Neural crest cell (in vitro differentiated cells): ENCODE results near the gene TNIP2. TPM values are rescaled to one million over a fixed set of nuclear protein-coding genes. Genes with fewer than 3 reads are reported as not detected.
A peak's percentile ranks its signal among the peaks of the same experiment; 100 is the strongest.

Source experiments
- DNase-seq: peaks from one replicate; pipeline ENCODE4 v3.0.0; 2021; ENCODE audit warnings: low read depth, mixed read lengths, low spot score
- H3K27ac Mint-ChIP-seq: one replicate; pipeline ENCODE4 v1.8.0; 2021; ENCODE audit warnings: mild to moderate bottlenecking, mixed read lengths; ENCODE audit not compliant: unreplicated experiment
- H3K27me3 Mint-ChIP-seq: 2 replicates; pipeline ENCODE4 v1.8.0; 2021; ENCODE audit warnings: low read depth, mild to moderate bottlenecking, mixed read lengths
- H3K36me3 Mint-ChIP-seq: 2 replicates; pipeline ENCODE4 v1.8.0; 2021; ENCODE audit warnings: low read depth, mild to moderate bottlenecking, mixed read lengths
- H3K4me1 Mint-ChIP-seq: 2 replicates; pipeline ENCODE4 v1.8.0; 2021; ENCODE audit warnings: mixed read lengths
- H3K4me3 Mint-ChIP-seq: one replicate; pipeline ENCODE4 v1.8.0; 2021; ENCODE audit warnings: mild to moderate bottlenecking, mixed read lengths
- H3K9me3 Mint-ChIP-seq: 2 replicates; pipeline ENCODE4 v1.8.0; 2021; ENCODE audit warnings: mixed read lengths
- total RNA-seq: library from RNA; stranded (reverse); gene quantifications from 2 replicates; pipeline ENCODE4 v1.2.1, GENCODE V29; 2021
- TF ChIP-seq, protein P1 (sequence below): fragments of 200-600 bp; sonication (generic); conservative IDR thresholded peaks from 2 replicates; pipeline ENCODE4 v1.5.0; 2021; ENCODE audit warnings: antibody characterized with exemption, mild to moderate bottlenecking

TNIP2 gene
- total RNA-seq, 1 donor from 2014 or later = 25.1 TPM

DNA sequence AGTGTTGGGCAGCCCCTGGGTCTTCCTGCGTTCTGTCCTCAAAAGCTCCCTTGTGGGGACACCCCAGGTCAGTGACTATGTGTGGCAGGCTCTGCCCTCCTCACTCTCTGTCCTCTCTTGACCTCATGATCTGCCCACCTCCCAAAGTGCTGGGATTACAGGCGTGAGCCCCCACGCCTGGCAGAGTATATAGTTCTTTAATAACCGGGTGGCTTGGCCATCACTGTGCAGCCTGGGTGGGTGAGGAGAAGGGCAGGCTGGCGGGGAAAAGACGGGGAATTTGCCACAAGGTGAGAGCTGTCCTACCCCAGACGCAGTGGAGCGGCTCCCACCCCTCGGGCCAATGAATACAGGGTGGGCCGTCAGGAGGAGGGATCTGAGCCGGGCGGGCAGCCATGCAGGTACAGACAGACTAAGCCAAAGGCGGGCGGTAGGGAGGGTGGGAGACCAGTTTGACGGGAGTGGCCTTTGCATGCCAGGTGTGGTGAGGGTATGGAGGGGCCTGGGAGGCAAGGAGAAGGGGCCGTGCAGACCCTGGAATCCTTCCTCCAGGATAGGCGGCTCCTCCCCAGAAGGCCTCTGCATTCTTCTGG is 39.3 kb upstream of the TNIP2 start:
- no peak for DNase-seq
- TF ChIP-seq, protein P1, sequence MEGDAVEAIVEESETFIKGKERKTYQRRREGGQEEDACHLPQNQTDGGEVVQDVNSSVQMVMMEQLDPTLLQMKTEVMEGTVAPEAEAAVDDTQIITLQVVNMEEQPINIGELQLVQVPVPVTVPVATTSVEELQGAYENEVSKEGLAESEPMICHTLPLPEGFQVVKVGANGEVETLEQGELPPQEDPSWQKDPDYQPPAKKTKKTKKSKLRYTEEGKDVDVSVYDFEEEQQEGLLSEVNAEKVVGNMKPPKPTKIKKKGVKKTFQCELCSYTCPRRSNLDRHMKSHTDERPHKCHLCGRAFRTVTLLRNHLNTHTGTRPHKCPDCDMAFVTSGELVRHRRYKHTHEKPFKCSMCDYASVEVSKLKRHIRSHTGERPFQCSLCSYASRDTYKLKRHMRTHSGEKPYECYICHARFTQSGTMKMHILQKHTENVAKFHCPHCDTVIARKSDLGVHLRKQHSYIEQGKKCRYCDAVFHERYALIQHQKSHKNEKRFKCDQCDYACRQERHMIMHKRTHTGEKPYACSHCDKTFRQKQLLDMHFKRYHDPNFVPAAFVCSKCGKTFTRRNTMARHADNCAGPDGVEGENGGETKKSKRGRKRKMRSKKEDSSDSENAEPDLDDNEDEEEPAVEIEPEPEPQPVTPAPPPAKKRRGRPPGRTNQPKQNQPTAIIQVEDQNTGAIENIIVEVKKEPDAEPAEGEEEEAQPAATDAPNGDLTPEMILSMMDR = no peak
- no peaks in the 10 kb centered on the region for H3K36me3 Mint-ChIP-seq
- H3K27me3 Mint-ChIP-seq = peaks cover 18% of the 10 kb centered on the region
- peaks cover 9% of the 10 kb centered on the region for H3K4me1 Mint-ChIP-seq
- H3K27ac Mint-ChIP-seq = no peak overlapping the region
- H3K4me3 Mint-ChIP-seq = no peak overlapping the region
- no peaks in the 10 kb centered on the region for H3K9me3 Mint-ChIP-seq

DNA sequence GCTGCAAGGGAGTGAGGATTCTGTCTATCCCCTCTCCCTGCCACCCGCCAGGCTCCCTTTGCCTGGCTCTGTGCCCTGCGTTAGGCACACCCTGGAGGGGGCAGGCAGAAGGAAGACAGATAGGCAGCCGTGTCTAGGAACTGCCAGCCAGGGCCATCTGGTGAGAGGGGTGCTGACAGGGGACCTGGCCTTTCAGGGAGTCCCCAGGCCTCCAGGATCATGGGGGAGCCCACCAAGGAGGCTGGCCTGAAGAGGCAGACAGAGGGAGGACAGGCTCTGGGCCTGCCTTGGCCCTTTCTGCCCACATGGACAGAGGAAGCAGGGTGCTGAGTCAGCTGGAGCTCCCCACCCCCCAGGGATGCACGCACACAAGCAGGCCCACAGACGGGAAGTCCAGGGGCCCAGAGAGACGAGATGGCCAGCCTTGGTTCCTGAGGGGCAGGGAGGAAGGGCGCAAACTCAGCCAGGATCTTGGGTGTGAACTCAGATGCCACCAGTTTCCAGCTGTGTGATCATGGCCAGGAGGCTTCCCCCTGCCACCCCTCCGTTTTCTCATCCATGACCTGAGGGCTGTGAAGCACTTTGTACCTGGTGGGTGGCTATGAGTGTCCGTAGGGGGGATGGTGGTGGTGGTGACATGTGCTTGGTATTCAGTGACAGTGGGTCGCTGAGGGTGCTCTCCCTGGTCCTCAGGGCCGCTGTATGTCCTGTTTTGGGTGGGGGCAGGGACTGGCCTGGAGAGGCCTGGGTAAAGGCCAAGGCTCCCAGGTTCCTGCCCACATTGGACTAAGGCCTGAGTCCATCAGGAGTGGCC is 38.6 kb upstream of the TNIP2 start:
- TF ChIP-seq, protein P1 = no peak
- Mint-ChIP-seq H3K27me3 (peaks cover 18% of the 10 kb centered on the region), H3K9me3 (no peaks in the 10 kb centered on the region), H3K4me1 (peaks cover 9% of the 10 kb centered on the region), H3K27ac (no peak overlapping the region), H3K4me3 (peak overlapping the region; percentile 15), H3K36me3 (no peaks in the 10 kb centered on the region)
- DNase-seq = no peak

DNA sequence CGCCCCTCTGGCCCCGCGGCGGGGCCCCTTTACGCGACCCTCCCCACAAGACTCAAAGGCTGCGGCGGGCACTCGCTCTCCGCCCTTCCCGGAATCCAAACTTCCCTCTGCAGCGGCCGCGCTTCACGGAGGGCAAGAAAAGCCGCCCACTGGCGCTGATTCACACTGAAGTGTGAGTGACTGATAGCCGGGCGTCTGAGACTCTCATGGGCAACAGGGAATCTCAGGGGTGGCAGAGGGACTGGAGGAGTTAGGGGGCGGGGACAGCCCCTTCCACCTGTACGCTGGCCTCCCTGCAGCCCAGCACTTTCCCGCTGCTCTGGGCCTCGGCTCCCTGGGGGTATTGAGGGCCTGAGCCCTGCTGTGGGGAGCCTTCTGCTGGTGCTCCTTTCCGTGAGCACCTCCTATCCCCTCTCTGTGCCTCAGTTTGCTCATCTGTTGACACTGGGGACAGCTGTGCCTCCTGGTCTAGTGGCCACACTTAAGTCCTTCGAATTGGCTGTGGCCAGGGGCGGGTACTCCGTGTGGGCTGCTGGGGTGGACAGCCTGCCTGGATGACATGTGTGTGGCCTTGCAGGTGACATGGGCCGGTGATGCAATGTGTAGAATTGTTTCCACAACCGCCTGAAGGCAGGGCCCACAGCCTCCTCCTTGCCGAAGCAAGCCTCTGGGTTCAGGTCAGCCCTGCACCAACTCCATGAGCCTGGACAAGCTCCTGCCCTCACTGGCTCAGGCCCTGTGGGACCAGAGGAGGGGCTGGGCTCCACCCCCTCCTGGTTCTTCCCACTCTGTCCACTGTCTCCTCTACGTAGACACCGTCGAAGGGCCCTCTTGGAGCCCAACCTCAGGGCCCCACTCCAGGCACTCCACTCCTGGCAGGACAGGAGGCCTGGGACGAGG is 37.7 kb upstream of the TNIP2 start:
- DNase-seq = no peak
- no peak overlapping the region for H3K27ac Mint-ChIP-seq

DNA sequence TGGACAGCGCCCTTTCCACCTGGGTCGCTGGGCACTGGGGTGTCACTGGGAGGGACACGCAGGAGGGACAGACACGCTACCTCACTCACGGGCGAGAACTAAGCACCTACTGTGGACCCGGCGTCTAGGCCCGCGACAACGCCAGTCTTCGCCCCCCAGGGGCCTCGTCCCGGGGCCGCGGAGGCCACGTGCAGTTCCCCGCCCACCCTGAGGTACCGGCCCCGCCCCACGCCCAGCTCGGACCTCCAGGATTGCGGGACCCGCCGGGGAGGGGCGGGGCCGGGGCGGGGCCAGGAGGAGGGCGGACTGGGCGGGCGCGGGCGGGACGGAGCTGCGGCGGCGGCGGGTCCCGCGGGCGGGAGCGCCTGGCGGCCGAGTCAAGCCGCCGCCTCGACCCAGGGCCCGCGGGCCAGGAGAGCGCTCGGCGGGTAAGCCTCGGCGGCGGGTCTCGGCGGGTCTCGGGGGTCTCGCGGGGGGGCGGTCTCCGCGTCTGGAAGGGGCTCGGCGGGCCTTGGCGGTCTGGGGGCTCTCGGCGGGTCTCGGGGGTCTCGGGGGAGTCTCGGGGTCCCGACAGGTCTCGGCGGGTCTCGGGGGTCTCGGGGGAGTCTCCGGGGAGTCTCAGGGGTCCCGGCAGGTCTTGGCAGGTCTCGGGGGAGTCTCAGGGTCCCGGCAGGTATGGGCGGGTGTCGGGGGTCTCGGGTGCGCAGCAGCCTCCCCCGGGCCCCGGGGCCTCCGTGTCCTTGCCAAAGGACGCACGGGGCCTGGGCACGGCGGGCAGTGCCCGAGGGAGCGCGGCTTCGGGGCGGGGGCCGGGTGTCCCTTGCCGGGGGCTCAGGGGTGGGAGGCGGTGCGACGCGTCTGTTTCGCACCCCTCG is 36.8 kb upstream of the TNIP2 start, which contains the start of gene SH3BP2:
Gene SH3BP2, plus strand, starts transcription at position 375 of the 875 bp plus-strand sequence. CDS start 27,533 bp downstream, outside the sequence.
- DNase-seq = peak; percentile 60
- H3K4me1 Mint-ChIP-seq = peaks cover 6% of the 10 kb centered on the region
- H3K27ac Mint-ChIP-seq = no peak within 1 kb of the TSS
- peaks cover 18% of the 10 kb centered on the region for H3K27me3 Mint-ChIP-seq
- no peaks in the 10 kb centered on the region for H3K9me3 Mint-ChIP-seq
- no peaks in the 10 kb centered on the region for H3K36me3 Mint-ChIP-seq
- H3K4me3 Mint-ChIP-seq = peak within 1 kb of the TSS; percentile 59
- TF ChIP-seq, protein P1 = no peak

More for the DNA sequence above, 37.7 kb upstream of the TNIP2 start:
- H3K27me3 Mint-ChIP-seq = peaks cover 18% of the 10 kb centered on the region
- H3K9me3 Mint-ChIP-seq = no peaks in the 10 kb centered on the region
- TF ChIP-seq, protein P1 = no peak
- H3K4me3 Mint-ChIP-seq = peak overlapping the region; percentile 59
- peaks cover 6% of the 10 kb centered on the region for H3K4me1 Mint-ChIP-seq
- H3K36me3 Mint-ChIP-seq = no peaks in the 10 kb centered on the region

DNA sequence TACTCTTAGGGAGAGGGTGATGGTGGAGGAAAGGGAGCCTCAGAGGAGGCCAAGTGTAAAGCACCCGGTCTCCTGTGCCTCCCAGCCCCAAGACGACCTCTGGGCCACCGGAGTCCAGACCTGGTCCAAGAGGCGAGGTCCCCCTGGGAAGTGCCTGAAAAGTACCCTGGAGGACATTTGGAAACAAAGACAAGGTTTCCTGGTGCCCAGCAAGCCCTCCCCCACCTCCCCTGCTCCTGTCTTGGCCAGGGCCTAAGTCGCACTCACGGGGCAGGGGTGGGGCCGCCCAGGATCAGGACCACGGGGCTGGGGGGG is 36.2 kb upstream of the TNIP2 start:
- TF ChIP-seq, protein P1 = no peak
- Mint-ChIP-seq H3K36me3 (no peaks in the 10 kb centered on the region), H3K4me1 (peaks cover 6% of the 10 kb centered on the region), H3K27me3 (peaks cover 18% of the 10 kb centered on the region), H3K27ac (no peak overlapping the region), H3K9me3 (no peaks in the 10 kb centered on the region), H3K4me3 (no peak overlapping the region)
- DNase-seq = no peak
